GM12864 (cell line): ENCODE results near the gene CD300A.

Experiments
- DNase-seq: peaks from one replicate; pipeline ENCODE4 v3.0.0-alpha.2; 2011; ENCODE audit warnings: low read depth
- H3K4me3 ChIP-seq: 2 replicates; pipeline ENCODE4 v1.5.1; 2011; ENCODE audit warnings: mild to moderate bottlenecking, low read depth, low read length, control low read depth
- TF ChIP-seq, protein P1 (sequence below): IDR thresholded peaks from 2 replicates; pipeline ENCODE4 v1.5.1; 2011; ENCODE audit warnings: low read depth, mild to moderate bottlenecking, moderate library complexity, low read length, control low read depth, inconsistent platforms; ENCODE audit errors: missing control alignments

The CD300A gene

DNA sequence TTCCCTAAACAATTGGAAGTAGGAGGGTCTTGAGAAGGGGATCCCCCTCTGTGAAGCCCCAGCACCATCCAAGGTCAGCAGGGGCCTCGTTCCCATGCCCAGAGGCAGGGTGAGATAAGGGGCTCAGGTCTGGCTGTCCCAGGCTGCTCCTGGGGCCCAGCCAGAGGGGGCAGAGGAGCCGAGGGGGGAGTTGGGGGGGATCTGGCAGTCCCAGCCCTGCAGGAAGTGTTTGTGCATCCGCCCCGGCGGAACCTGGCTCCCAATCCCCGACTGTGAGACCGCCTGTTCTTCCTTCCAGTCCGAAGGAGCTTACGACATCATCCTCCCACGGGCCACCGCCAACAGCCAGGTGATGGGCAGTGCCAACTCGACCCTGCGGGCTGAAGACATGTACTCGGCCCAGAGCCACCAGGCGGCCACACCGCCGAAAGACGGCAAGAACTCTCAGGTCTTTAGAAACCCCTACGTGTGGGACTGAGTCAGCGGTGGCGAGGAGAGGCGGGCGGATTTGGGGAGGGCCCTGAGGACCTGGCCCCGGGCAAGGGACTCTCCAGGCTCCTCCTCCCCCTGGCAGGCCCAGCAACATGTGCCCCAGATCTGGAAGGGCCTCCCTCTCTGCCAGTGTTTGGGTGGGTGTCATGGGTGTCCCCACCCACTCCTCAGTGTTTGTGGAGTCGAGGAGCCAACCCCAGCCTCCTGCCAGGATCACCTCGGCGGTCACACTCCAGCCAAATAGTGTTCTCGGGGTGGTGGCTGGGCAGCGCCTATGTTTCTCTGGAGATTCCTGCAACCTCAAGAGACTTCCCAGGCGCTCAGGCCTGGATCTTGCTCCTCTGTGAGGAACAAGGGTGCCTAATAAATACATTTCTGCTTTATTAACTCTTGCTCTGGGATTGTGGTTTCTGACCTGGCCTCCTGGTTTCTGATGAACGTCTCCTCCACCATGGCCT, 19.6 kb upstream of the CD300A start:
- no peak overlapping the region for H3K4me3 ChIP-seq
- DNase-seq, result no peak

DNA sequence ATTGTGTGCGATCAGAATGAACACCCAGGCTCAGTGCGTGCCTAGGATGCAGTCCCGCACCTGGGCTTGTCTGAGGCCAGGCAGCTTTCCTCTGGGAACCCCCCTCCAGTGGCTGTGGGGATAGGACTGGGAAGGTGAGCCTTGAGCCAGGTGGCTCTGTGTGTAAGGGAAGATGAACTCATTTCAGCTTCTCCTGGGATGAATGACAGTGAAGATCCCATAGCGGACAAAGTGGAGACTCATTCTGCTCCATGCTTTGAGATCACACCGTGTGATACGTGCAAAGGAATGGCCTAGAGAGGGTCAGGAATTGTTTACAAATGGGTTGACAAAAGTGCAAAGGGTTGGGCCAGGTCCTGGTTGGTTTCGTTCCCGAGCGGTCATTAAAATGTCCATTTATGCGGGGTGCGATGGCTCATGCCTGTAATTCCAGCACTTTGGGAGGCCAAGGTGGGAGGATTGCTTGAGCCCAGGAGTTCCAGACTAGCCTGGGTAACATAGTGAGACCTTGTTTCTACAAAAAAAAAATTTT, 18.7 kb upstream of the CD300A start:
- DNase-seq, result no peak
- TF ChIP-seq, protein P1, sequence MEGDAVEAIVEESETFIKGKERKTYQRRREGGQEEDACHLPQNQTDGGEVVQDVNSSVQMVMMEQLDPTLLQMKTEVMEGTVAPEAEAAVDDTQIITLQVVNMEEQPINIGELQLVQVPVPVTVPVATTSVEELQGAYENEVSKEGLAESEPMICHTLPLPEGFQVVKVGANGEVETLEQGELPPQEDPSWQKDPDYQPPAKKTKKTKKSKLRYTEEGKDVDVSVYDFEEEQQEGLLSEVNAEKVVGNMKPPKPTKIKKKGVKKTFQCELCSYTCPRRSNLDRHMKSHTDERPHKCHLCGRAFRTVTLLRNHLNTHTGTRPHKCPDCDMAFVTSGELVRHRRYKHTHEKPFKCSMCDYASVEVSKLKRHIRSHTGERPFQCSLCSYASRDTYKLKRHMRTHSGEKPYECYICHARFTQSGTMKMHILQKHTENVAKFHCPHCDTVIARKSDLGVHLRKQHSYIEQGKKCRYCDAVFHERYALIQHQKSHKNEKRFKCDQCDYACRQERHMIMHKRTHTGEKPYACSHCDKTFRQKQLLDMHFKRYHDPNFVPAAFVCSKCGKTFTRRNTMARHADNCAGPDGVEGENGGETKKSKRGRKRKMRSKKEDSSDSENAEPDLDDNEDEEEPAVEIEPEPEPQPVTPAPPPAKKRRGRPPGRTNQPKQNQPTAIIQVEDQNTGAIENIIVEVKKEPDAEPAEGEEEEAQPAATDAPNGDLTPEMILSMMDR, result no peak
- no peak overlapping the region for H3K4me3 ChIP-seq

More for the DNA sequence above, 19.6 kb upstream of the CD300A start:
- TF ChIP-seq, protein P1, result peak; percentile 10

DNA sequence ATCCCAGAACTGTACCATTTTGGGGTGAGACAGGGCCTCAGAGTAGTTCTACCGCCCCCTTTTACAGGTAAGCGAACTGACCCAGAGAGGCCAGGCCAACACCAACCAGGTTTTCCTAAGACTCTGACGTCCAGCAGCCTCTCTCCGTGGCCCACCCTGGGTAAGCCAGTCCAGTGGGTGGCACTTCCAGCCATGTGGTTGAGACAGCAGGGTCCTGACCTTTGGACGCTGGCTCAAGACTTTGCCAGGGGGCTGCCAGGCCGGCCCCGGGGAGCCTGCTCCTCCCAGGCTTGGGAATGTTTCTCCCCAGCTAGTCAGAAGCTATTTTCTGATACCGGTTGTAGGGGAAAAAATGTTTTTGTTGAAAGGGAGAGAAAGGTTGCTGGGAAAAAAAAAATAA, 17.7 kb upstream of the CD300A start:
- no peak overlapping the region for H3K4me3 ChIP-seq
- TF ChIP-seq, protein P1, result no peak
- DNase-seq, result no peak

DNA sequence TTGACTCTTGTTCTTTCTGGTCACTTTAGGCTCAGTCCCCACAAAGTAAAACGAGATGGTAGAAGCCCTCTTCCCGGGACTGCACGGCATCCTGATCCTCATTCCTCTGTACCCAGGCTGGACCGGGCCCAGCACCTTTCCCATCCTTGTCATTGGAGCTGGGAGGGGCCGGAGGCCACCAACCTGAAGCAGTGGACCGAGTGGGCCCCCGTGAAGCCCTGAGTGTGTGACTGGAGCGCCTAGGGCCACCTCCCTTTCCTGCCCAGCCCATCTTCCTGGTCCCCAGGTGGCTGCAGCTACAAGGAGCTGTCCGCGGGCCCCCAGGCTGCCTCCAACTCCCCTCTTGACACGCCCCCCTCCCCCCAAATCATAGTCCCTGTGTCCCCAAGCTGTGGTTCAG, 17.1 kb upstream of the CD300A start:
- H3K4me3 ChIP-seq, result no peak overlapping the region
- TF ChIP-seq, protein P1, result no peak
- DNase-seq, result no peak

DNA sequence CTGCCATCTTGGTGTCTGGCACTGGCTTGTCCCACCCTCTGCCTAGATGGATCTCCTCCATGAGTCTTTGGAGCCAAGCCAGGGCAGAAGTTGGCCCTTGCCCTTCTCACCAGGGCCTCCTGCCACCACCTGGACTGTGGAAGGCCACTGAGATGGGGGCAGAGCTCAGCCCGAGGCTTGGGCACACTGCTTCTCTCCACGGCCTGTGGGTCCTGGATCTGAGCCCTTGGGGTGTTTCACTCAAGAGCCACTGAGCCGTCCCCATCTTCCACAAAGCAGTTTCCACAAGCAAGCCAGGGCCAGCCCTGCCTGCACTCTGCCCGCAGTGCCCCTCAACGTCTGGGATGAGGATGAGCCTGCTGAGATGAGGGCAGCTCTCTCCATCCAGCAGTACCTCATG, 16.7 kb upstream of the CD300A start:
- H3K4me3 ChIP-seq, result no peak overlapping the region
- DNase-seq, result no peak
- TF ChIP-seq, protein P1, result no peak

DNA sequence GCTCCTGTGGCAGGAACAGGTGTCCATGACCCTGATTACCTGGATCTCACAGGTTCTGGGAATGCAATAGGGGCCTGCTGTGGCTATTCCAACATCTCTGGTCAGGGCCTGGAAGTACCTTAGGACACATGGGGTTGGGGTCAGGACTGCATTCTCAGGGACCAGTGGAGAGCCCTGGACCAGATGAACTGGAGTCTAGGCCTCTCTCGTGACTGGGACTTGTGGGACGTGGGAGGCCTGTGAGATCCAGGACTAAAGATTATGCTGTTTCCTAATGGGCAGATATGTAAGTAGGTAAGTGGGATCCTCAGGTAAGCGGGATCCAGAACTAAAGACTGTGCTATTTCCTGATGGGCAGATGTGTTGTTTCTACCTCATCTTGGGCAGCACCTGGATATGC, 16.2 kb upstream of the CD300A start:
- TF ChIP-seq, protein P1, result no peak
- DNase-seq, result no peak
- no peak overlapping the region for H3K4me3 ChIP-seq
